Thymus (tissue), 14 donors: ENCODE results near the gene CLEC6A. TPM values are rescaled to one million over a fixed set of nuclear protein-coding genes. Genes with fewer than 3 reads are reported as not detected.
"Not testable (repeated sequence)": the region's sequence is repeated elsewhere in the genome, so short reads cannot be mapped to it uniquely, and the experiment has no call there.

Source experiments
- DNase-seq, 9 donors: peaks; one replicate each; pipeline ENCODE4 v3.0.0-alpha.2; 2013; ENCODE audit warnings: low spot score in 9 of 9, low read depth in 6 of 9, missing footprints in 1 of 9
- H3K27ac ChIP-seq, 2 donors: one replicate each; pipeline ENCODE4 v1.5.1; 2013; ENCODE audit warnings: control low read depth in 1 of 2, low read depth in 1 of 2, low read length in 1 of 2, mild to moderate bottlenecking in 1 of 2, moderate library complexity in 1 of 2
- H3K27me3 ChIP-seq, 2 donors: one replicate each; pipeline ENCODE4 v1.5.1; 2013; ENCODE audit warnings: low read length in 1 of 2; ENCODE audit not compliant: control insufficient read depth in 2 of 2, insufficient read depth in 1 of 2
- H3K36me3 ChIP-seq, 2 donors: one replicate each; pipeline ENCODE4 v1.5.1; 2013; ENCODE audit warnings: low read length in 1 of 2, mild to moderate bottlenecking in 1 of 2, moderate library complexity in 1 of 2; ENCODE audit not compliant: control insufficient read depth in 2 of 2, insufficient read depth in 2 of 2
- H3K4me1 ChIP-seq, 2 donors: one replicate each; pipeline ENCODE4 v1.5.1; 2013; ENCODE audit warnings: low read length in 2 of 2; ENCODE audit not compliant: control insufficient read depth in 2 of 2, insufficient read depth in 2 of 2
- H3K4me3 ChIP-seq, 2 donors: one replicate each; pipeline ENCODE4 v1.5.1; 2013; ENCODE audit warnings: low read length in 2 of 2, control low read depth in 1 of 2, mild to moderate bottlenecking in 1 of 2
- H3K9me3 ChIP-seq, 2 donors: one replicate each; pipeline ENCODE4 v1.5.1; 2013; ENCODE audit warnings: low read length in 1 of 2, mild to moderate bottlenecking in 1 of 2; ENCODE audit not compliant: control insufficient read depth in 2 of 2, insufficient read depth in 1 of 2
- WGBS: extraction: QIAGEN DNeasy Blood & Tissue Kit; methylation state at CpG from one replicate; pipeline ENCODE4 v1.1.7; 2013; 5-methylcytosine and 5-hydroxymethylcytosine counted together
- long read RNA-seq, 10 donors: transcript quantifications; one replicate each; lab custom pipeline, GENCODE V29; 2026
- polyA plus RNA-seq: library from polyadenylated mRNA; stranded (reverse); fragments of 200-250 nt; gene quantifications from one replicate; pipeline ENCODE4 v1.2.3, GENCODE V29; 2013
- total RNA-seq: library from RNA; stranded (reverse); fragments of 120-200 nt; gene quantifications from one replicate; pipeline ENCODE4 v1.2.4, GENCODE V29; 2013
- donor health status: healthy.

The CLEC6A gene
- total RNA-seq: 0.09 TPM
- polyA plus RNA-seq: 0.02 TPM
- long read RNA-seq, donor 1: 0 reads
- long read RNA-seq, donor 2: 0 reads
- long read RNA-seq, donor 3: 0 reads
- long read RNA-seq, donor 4: 0 reads
- long read RNA-seq, donor 5: 0 reads
- long read RNA-seq, donor 6: 0 reads
- long read RNA-seq, donor 7: 0 reads
- long read RNA-seq, donor 8: 0 reads
- long read RNA-seq, donor 9: 0 reads
- long read RNA-seq, donor 10: 0 reads

GRCh38 chr12:8455727-8456360, at the start of gene CLEC6A:
CLEC6A (plus strand) TSS chr12:8455962; CDS start chr12:8456112, 150 bp downstream.
- Histone ChIP-seq H3K9me3 (no peaks in the 10 kb centered on the region), H3K4me3 (no peak within 1 kb of the TSS), H3K27ac (no peak within 1 kb of the TSS), H3K36me3 (no peaks in the 10 kb centered on the region), H3K4me1 (no peaks in the 10 kb centered on the region), H3K27me3 (no peaks in the 10 kb centered on the region)
- no peak for DNase-seq
- 85% methylated on average over 2 of the region's 2 CpGs for WGBS

- not testable (repeated sequence) for H3K27ac ChIP-seq, H3K9me3 ChIP-seq, H3K4me3 ChIP-seq, H3K4me1 ChIP-seq, H3K36me3 ChIP-seq, H3K27me3 ChIP-seq, DNase-seq
- WGBS: no CpG with 5 or more reads among the region's 6 CpGs
Measured at GRCh38 chr12:8419576-8419975, 36.2 kb upstream of the CLEC6A start.

GRCh38 chr12:8420506-8420905, 35.3 kb upstream of the CLEC6A start:
- no peak overlapping the region for H3K4me3 ChIP-seq
- WGBS: no CpG with 5 or more reads among the region's 10 CpGs
- no peaks in the 10 kb centered on the region for H3K4me1 ChIP-seq
- H3K27me3 ChIP-seq: no peaks in the 10 kb centered on the region
- no peak overlapping the region for H3K27ac ChIP-seq
- no peak for DNase-seq
- H3K9me3 ChIP-seq: no peaks in the 10 kb centered on the region
- no peaks in the 10 kb centered on the region for H3K36me3 ChIP-seq

GRCh38 chr12:8444536-8445278, 11.1 kb upstream of the CLEC6A start:
- H3K4me1 ChIP-seq, H3K27ac ChIP-seq, H3K27me3 ChIP-seq, H3K4me3 ChIP-seq, H3K9me3 ChIP-seq, H3K36me3 ChIP-seq: not testable (repeated sequence)
- 93% methylated on average over 22 of the region's 22 CpGs for WGBS
- peak in 1 of 9 donors; percentile 34 for DNase-seq

- Histone ChIP-seq H3K36me3 (no peaks in the 10 kb centered on the region), H3K4me1 (no peaks in the 10 kb centered on the region), H3K27ac (no peak overlapping the region), H3K27me3 (no peaks in the 10 kb centered on the region), H3K9me3 (no peaks in the 10 kb centered on the region), H3K4me3 (no peak overlapping the region)
- 98% methylated on average over 2 of the region's 2 CpGs for WGBS
- DNase-seq: no peak
Measured at GRCh38 chr12:8445731-8446130, 10.0 kb upstream of the CLEC6A start.

GRCh38 chr12:8446642-8447547, 8.9 kb upstream of the CLEC6A start:
- Histone ChIP-seq H3K27me3 (no peaks in the 10 kb centered on the region), H3K36me3 (no peaks in the 10 kb centered on the region), H3K4me3 (no peak overlapping the region), H3K9me3 (no peaks in the 10 kb centered on the region), H3K27ac (no peak overlapping the region), H3K4me1 (no peaks in the 10 kb centered on the region)
- peak in 2 of 9 donors; percentile 33 to 52 for DNase-seq
- WGBS: 96% methylated on average over 35 of the region's 35 CpGs

- Histone ChIP-seq H3K36me3 (no peaks in the 10 kb centered on the region), H3K9me3 (no peaks in the 10 kb centered on the region), H3K4me1 (no peaks in the 10 kb centered on the region), H3K27ac (no peak overlapping the region), H3K27me3 (no peaks in the 10 kb centered on the region), H3K4me3 (no peak overlapping the region)
- DNase-seq: peak in 1 of 9 donors; percentile 12
- WGBS: 79% methylated on average over 7 of the region's 7 CpGs
Measured at GRCh38 chr12:8449355-8449859, 6.4 kb upstream of the CLEC6A start.

- 97% methylated on average over 12 of the region's 12 CpGs for WGBS
Measured at GRCh38 chr12:8452036-8452435, 3.7 kb upstream of the CLEC6A start.

More at GRCh38 chr12:8452036-8452435, 3.7 kb upstream of the CLEC6A start:
- no peaks in the 10 kb centered on the region for H3K36me3 ChIP-seq
- no peak for DNase-seq
- no peaks in the 10 kb centered on the region for H3K9me3 ChIP-seq
- no peaks in the 10 kb centered on the region for H3K27me3 ChIP-seq
- H3K27ac ChIP-seq: no peak overlapping the region
- H3K4me3 ChIP-seq: no peak overlapping the region
- H3K4me1 ChIP-seq: no peaks in the 10 kb centered on the region
